GM23248 (cell line): Measurements from ENCODE around the gene AKT3.

Source experiments
- EZH2 ChIP-seq: fragments of 200-600 bp; sonication (generic); IDR thresholded peaks from 2 replicates; pipeline ENCODE4 v1.6.1; 2018; ENCODE audit warnings: antibody characterized with exemption, mild to moderate bottlenecking; ENCODE audit not compliant: insufficient read depth, poor library complexity, severe bottlenecking
- EZH2phosphoT487 ChIP-seq: fragments of 200-600 bp; sonication (generic); IDR thresholded peaks from 2 replicates; pipeline ENCODE4 v1.6.1; 2018; ENCODE audit warnings: antibody characterized with exemption, moderate library complexity, mild to moderate bottlenecking, low read depth; ENCODE audit not compliant: insufficient read depth

DNA sequence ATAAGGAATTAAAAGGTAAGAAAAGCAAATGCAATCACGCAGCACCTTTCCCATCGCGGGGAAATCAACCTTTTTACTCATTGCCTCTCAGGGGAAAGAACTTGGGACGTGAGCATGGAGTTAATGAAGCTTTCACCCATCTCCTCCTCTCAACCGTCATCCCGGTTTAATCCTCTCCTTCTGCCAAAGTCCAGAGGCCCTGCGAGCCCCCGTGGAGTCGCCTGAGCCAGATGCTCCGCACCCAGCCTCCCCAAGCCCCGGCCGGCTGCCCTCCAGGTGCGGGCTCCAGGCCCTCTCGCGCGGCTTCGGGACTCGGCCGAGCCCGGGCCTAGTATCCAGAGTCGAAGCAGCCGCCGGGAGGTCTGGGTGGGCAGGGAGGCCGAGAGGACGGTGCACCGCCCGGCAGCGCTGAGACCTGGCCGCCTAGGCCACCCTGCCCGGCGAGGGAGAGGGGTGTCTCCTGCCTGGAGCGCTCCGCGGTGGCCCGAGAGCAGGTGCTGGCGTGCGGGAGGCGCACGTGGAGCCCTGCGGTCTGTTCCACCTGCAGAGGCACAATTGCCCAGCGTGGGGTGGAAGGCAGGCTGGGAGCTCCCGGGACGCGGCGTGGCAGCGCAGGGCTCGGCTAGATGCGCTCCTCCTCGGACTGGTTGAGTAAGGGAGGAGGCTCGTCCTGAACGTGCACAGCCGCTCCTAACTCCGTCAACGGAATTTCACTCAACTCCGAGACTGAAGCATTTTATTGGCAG lies 375.7 kb downstream of the AKT3 start:
- TF ChIP-seq EZH2 (no peak), EZH2phosphoT487 (no peak)
